Measurements from ENCODE around the gene PSMF1. TPM values are rescaled to one million over a fixed set of nuclear protein-coding genes. Genes with fewer than 3 reads are reported as not detected.

The PSMF1 gene
- polyA plus RNA-seq (2012; ENCODE audit: insufficient read length, low read depth): 145 TPM

DNA sequence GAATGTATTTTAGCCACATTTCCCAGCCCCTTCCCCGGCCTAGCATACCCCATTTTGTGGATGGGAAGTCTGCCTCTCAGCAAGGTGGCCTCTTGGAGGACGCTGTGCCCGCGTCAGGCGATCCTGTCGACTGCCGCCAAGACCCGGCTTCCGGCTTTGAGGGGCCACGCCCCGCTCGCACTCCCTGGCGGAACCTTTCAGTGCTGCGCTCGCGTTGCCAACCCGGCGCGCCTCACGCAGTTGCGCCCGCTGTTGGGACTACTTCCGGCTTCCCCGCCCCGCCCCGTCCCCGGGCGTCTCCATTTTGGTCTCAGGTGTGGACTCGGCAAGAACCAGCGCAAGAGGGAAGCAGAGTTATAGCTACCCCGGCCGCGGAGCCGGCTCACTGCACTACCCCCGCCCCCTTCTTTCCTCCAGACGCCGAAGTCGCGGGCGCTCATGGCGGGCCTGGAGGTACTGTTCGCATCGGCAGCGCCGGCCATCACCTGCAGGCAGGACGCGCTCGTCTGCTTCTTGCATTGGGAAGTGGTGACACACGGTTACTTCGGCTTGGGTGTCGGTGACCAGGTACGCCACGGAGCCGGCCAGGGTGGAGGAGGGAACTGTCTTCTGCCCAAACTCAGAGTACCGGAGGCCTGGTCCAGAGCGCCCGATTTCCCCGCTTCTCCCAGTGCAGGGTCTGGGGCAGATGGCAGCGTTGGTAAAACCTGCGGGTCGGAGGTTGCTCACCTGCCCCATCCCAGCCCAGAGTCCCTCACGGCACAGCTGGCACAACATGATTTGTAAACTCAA, at the start of gene PSMF1:
PSMF1 (plus strand) TSS at position 267 of the 792 bp plus-strand sequence; CDS start at position 439, 172 bp downstream.
- TF ChIP-seq TAF1 (IDR thresholded peaks at IDR 0.05; ENCODE audit: borderline replicate concordance, insufficient read depth, low read length) (peak; percentile 77; the same call in 1 of the 2 replicates), POLR2AphosphoS5 (IDR thresholded peaks at IDR 0.05; ENCODE audit: low read depth, low read length) (peak; percentile 89), FOXP2 (optimal IDR thresholded peaks at IDR 0.05; ENCODE audit: borderline replicate concordance, extremely low read depth, extremely low read length, insufficient read depth) (peak; percentile 94), REST (IDR thresholded peaks at IDR 0.05; ENCODE audit: insufficient read depth in 1 of 2, low read depth in 2 of 2, low read length in 2 of 2) (0 out of 4 replicates have a peak, but pooled peaks of 1 of the 2 experiments have one; percentile 44), SIN3A (IDR thresholded peaks at IDR 0.05; ENCODE audit: borderline replicate concordance, insufficient read depth, low read length) (peak; percentile 81; the same call in 1 of the 2 replicates)

DNA sequence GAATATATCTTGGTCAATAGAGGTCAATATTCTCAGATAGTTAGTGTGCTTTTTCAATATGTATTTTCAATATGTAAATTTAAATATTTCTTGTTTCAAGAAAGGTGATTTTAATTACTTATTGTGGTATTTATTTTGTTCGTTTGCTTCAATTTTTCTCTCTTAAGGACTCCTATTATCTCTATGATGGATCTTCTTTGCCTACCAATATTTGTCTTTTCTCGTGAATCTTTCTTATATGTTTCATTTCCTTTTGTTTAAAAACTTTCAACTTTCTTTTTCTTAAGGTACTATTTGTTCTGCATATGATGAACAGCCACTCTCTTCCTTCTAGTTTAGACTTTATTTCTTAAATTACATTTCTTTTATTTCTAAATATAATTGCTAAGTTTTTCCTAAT, 46.1 kb upstream of the PSMF1 start:
- TF ChIP-seq SIN3A (IDR thresholded peaks at IDR 0.05; ENCODE audit: borderline replicate concordance, insufficient read depth, low read length): no peak
- no peak for TF ChIP-seq REST (IDR thresholded peaks at IDR 0.05; ENCODE audit: insufficient read depth in 1 of 2, low read depth in 2 of 2, low read length in 2 of 2)
- TF ChIP-seq POLR2AphosphoS5 (IDR thresholded peaks at IDR 0.05; ENCODE audit: low read depth, low read length): no peak
- no peak for TF ChIP-seq FOXP2 (optimal IDR thresholded peaks at IDR 0.05; ENCODE audit: borderline replicate concordance, extremely low read depth, extremely low read length, insufficient read depth)
- TF ChIP-seq TAF1 (IDR thresholded peaks at IDR 0.05; ENCODE audit: borderline replicate concordance, insufficient read depth, low read length): no peak

GRCh38 chr20:1075616-1076015, 42.8 kb upstream of the PSMF1 start:
- no peak for TF ChIP-seq TAF1 (IDR thresholded peaks at IDR 0.05; ENCODE audit: borderline replicate concordance, insufficient read depth, low read length)
- TF ChIP-seq REST (IDR thresholded peaks at IDR 0.05; ENCODE audit: insufficient read depth in 1 of 2, low read depth in 2 of 2, low read length in 2 of 2): no peak
- TF ChIP-seq FOXP2 (optimal IDR thresholded peaks at IDR 0.05; ENCODE audit: borderline replicate concordance, extremely low read depth, extremely low read length, insufficient read depth): no peak
- TF ChIP-seq POLR2AphosphoS5 (IDR thresholded peaks at IDR 0.05; ENCODE audit: low read depth, low read length): no peak
- TF ChIP-seq SIN3A (IDR thresholded peaks at IDR 0.05; ENCODE audit: borderline replicate concordance, insufficient read depth, low read length): no peak

DNA sequence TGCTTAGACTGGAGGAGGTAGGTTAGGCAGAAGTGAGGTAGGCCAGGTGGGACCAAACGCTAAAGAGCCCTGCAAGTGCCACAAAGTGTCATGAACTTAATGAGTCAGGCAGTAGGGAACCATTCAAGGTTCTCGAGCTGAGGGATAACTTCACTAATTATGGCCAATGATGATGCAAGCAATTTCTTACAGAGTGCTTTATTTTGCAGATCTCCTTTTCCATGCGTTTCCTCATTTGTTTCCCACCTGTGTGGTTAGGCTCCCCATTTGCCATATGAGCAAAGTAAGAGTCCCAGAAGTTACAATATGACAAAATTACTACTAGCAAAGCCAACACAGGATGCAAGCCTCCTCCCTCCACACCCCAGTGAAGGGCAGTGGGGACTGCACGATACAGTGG, 36.5 kb upstream of the PSMF1 start:
- TF ChIP-seq REST (IDR thresholded peaks at IDR 0.05; ENCODE audit: insufficient read depth in 1 of 2, low read depth in 2 of 2, low read length in 2 of 2) (no peak), SIN3A (IDR thresholded peaks at IDR 0.05; ENCODE audit: borderline replicate concordance, insufficient read depth, low read length) (no peak), POLR2AphosphoS5 (IDR thresholded peaks at IDR 0.05; ENCODE audit: low read depth, low read length) (no peak), FOXP2 (optimal IDR thresholded peaks at IDR 0.05; ENCODE audit: borderline replicate concordance, extremely low read depth, extremely low read length, insufficient read depth) (no peak), TAF1 (IDR thresholded peaks at IDR 0.05; ENCODE audit: borderline replicate concordance, insufficient read depth, low read length) (no peak)

All from PFSK-1 (cell line).